Lung (tissue), 12 donors: ENCODE results near the gene EEF1AKMT2. TPM values are rescaled to one million over a fixed set of nuclear protein-coding genes. Genes with fewer than 3 reads are reported as not detected.

ENCODE experiments used
- ATAC-seq: fragments of 200-7000 bp; cut with Tn5 transposase; one replicate; pipeline ENCODE4 v1.9.1; 2020; ENCODE audit warnings: moderate number of reproducible peaks; ENCODE audit not compliant: insufficient read depth, low FRiP score
- DNase-seq, 3 donors: peaks; one replicate each; pipeline ENCODE4 v3.0.0-alpha.2; 2013 to 2017
- H3K27ac ChIP-seq, 2 donors: one replicate each; pipeline ENCODE4 v1.5.1; 2013; ENCODE audit warnings: mild to moderate bottlenecking in 2 of 2, moderate library complexity in 2 of 2, control low read depth in 1 of 2, inconsistent platforms in 1 of 2, low read depth in 1 of 2, low read length in 1 of 2
- H3K27me3 ChIP-seq, 3 donors: one replicate each; pipeline ENCODE4 v1.5.1; 2013; ENCODE audit warnings: low read length in 2 of 3; ENCODE audit not compliant: control insufficient read depth in 3 of 3, insufficient read depth in 3 of 3
- H3K36me3 ChIP-seq, 4 donors: one replicate each; pipeline ENCODE4 v1.5.1; 2013; ENCODE audit warnings: low read length in 4 of 4, mild to moderate bottlenecking in 1 of 4, moderate library complexity in 1 of 4; ENCODE audit not compliant: control insufficient read depth in 4 of 4, insufficient read depth in 4 of 4
- H3K4me1 ChIP-seq, 5 donors: one replicate each; pipeline ENCODE4 v1.5.1; 2013; ENCODE audit warnings: low read length in 5 of 5, mild to moderate bottlenecking in 2 of 5, moderate library complexity in 1 of 5; ENCODE audit not compliant: control insufficient read depth in 5 of 5, insufficient read depth in 5 of 5
- H3K4me3 ChIP-seq: one replicate; pipeline ENCODE4 v1.5.1; 2013; ENCODE audit warnings: mild to moderate bottlenecking, control low read depth, moderate library complexity
- H3K9ac ChIP-seq, 2 donors: one replicate each; pipeline ENCODE4 v1.5.1; 2013; ENCODE audit warnings: low read length in 2 of 2, control low read depth in 1 of 2; ENCODE audit not compliant: insufficient read depth in 1 of 2
- H3K9me3 ChIP-seq, 4 donors: one replicate each; pipeline ENCODE4 v1.5.1; 2013; ENCODE audit warnings: low read length in 3 of 4, mild to moderate bottlenecking in 1 of 4, moderate library complexity in 1 of 4; ENCODE audit not compliant: control insufficient read depth in 4 of 4, insufficient read depth in 3 of 4
- WGBS, 2 donors: extraction: QIAGEN DNeasy Blood & Tissue Kit; methylation state at CpG; one replicate each; pipeline ENCODE4 v1.1.7; 2013; 5-methylcytosine and 5-hydroxymethylcytosine counted together
- polyA plus RNA-seq, 2 donors: library from polyadenylated mRNA; stranded (reverse); fragments of 200-250 nt; gene quantifications; one replicate each; pipeline ENCODE4 v1.2.1, GENCODE V29; 2013
- total RNA-seq, 2 donors: library from RNA; depleted of rRNA in 1 of 2; stranded (reverse); fragments of >200 nt in 1 of 2; gene quantifications; one replicate each; pipeline ENCODE4 v1.2.1, GENCODE V29; 2014 to 2021
- TF ChIP-seq, protein P1 (sequence below): IDR thresholded peaks from 2 replicates; pipeline ENCODE4 v1.5.1; 2012; ENCODE audit warnings: mild to moderate bottlenecking; ENCODE audit errors: control extremely low read depth, extremely low read depth
- donor health status: control.
- donor health status: control.
- donor health status: Bipolar disorder and iron deficiency.
- donor health status: healthy.
- donor health status: DM: yes; HTN: yes; CAD: no.

The EEF1AKMT2 gene
- total and polyA plus RNA-seq, 4 donors, result 9.0 to 37.9 (median 16.0) TPM

- H3K36me3 ChIP-seq, result peaks cover 0 to 4% (median under 1%) of the 10 kb centered on the region in 4 donors
- H3K27ac ChIP-seq, result peak overlapping the region; percentile 60 to 65
- DNase-seq (peak; percentile 88 to 91 (median 89)), ATAC-seq (peak; percentile 42)
- H3K4me3 ChIP-seq, result no peak overlapping the region
- 38 to 70% methylated on average over 11 of the region's 11 CpGs for WGBS, 2 donors
- H3K9me3 ChIP-seq, result no peaks in the 10 kb centered on the region
- no peak overlapping the region for H3K9ac ChIP-seq
- H3K4me1 ChIP-seq, result peaks cover 27 to 79% (median 55%) of the 10 kb centered on the region in 5 donors
- TF ChIP-seq, protein P1, sequence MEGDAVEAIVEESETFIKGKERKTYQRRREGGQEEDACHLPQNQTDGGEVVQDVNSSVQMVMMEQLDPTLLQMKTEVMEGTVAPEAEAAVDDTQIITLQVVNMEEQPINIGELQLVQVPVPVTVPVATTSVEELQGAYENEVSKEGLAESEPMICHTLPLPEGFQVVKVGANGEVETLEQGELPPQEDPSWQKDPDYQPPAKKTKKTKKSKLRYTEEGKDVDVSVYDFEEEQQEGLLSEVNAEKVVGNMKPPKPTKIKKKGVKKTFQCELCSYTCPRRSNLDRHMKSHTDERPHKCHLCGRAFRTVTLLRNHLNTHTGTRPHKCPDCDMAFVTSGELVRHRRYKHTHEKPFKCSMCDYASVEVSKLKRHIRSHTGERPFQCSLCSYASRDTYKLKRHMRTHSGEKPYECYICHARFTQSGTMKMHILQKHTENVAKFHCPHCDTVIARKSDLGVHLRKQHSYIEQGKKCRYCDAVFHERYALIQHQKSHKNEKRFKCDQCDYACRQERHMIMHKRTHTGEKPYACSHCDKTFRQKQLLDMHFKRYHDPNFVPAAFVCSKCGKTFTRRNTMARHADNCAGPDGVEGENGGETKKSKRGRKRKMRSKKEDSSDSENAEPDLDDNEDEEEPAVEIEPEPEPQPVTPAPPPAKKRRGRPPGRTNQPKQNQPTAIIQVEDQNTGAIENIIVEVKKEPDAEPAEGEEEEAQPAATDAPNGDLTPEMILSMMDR, result no peak
- H3K27me3 ChIP-seq, result no peaks in the 10 kb centered on the region
Measured at GRCh38 chr10:124736491-124737136, 55.1 kb downstream of the EEF1AKMT2 start.

DNA sequence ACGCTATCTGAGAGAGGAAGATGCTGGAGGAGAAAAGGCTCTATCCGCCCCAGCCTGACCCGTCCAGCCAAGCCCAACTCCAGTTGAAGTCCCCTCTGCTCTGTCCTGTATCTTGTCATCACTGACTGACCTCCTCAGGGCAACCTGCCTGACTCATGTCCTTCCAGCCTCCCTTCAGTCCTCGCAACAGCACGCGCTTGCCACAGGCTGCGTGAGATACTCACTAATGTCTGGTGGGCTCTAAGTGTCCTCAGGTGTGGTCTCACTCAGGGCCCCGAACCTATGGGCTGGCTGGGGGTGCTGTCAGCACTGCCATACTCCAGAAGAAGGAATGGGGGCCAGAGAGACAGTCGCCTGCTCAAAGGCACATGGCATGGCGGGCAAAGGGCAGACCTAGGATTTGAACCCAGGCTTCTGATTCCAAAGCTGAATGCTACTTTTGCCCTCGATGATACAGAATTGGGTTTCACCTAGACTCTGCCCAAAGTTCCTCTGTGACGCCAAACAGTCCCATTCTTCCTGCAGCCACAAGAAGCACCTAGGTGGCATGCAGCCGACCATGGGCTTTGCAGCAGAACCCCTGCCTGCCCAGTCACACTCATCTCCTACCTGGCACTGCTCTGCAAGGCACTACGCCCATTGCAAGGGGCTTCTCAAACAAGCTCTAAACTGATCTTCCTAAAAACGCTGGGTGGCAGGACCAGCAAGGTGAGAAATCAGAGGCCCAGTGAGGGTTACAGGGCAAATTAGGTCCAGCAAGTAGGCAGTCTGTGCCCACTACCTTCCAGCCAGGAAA, 56.0 kb downstream of the EEF1AKMT2 start:
- H3K36me3 ChIP-seq, result peaks cover 0 to 4% (median under 1%) of the 10 kb centered on the region in 4 donors
- WGBS, 2 donors, result 91 to 95% methylated on average over 15 of the region's 15 CpGs
- H3K4me3 ChIP-seq, result no peak overlapping the region
- DNase-seq (no peak), ATAC-seq (no peak)
- TF ChIP-seq, protein P1, result no peak
- H3K27ac ChIP-seq, result peak overlapping the region; percentile 60 to 65
- H3K9ac ChIP-seq, result no peak overlapping the region
- no peaks in the 10 kb centered on the region for H3K9me3 ChIP-seq
- peaks cover 25 to 70% (median 51%) of the 10 kb centered on the region in 5 donors for H3K4me1 ChIP-seq
- H3K27me3 ChIP-seq, result no peaks in the 10 kb centered on the region

GRCh38 chr10:124734311-124735166, 57.1 kb downstream of the EEF1AKMT2 start:
- Histone ChIP-seq H3K4me3 (no peak overlapping the region), H3K27me3 (no peaks in the 10 kb centered on the region), H3K36me3 (peaks cover 0 to 4% (median under 1%) of the 10 kb centered on the region in 4 donors), H3K9me3 (no peaks in the 10 kb centered on the region), H3K4me1 (peaks cover 28 to 63% (median 40%) of the 10 kb centered on the region in 5 donors), H3K9ac (no peak overlapping the region), H3K27ac (peak overlapping the region in 1 of 2 donors; percentile 90)
- ATAC-seq (no peak), DNase-seq (peak in 1 of 3 donors; percentile 12)
- 87 to 91% methylated on average over 16 of the region's 16 CpGs for WGBS, 2 donors
- TF ChIP-seq, protein P1, result no peak
